HUDEP-2 (cell line): ENCODE measurements around the gene PARD3.
"Not testable (repeated sequence)": the region's sequence is repeated elsewhere in the genome, so short reads cannot be mapped to it uniquely, and the experiment has no call there.

ENCODE experiments used
- DNase-seq, 76 experiments: peaks; one replicate each; lab custom pipeline; 2025; ENCODE audit not compliant: unreplicated experiment in 76 of 76; lab: John Stamatoyannopoulos, UW

The PARD3 gene

DNA sequence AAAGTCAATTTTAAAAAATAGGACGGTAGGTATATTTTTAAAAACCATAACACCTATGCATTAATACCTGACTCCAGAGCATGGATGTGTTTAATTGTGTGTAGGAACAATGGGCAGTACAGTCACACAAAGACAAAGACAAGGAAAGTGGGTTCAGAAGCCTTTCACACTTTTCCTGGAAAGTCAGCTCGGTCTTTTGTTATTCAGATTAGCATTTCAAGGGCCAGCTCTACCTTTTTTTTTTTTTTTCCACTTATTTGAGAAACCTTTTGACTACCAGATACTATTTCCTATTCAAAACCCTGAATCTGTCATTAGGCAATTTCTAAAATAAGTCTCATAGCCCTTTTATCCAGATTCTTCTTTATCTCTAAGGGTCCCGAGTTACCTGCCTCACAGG lies 401.9 kb downstream of the PARD3 start:
- DNase-seq = no peak

DNA sequence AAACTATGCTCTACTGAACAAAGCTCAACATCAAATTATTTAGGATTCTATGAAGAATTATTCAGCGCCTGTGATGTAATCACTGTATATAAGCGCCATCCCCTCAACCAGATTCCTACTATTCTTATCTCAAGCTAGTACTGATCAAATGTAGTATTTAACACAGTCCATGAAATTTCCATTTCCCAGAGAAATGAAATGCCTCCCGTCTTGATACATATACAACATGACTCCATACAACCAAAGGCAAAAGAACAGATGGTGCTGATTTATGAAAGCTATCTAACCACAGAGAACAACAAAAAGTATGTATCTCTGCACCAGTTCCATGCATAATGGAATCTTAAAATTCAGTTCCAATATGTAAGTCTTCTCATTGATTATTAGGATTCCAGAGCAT lies 406.1 kb downstream of the PARD3 start:
- DNase-seq = no peak

- no peak for DNase-seq
Measured at GRCh38 chr10:34408381-34408780, 406.7 kb downstream of the PARD3 start.

DNA sequence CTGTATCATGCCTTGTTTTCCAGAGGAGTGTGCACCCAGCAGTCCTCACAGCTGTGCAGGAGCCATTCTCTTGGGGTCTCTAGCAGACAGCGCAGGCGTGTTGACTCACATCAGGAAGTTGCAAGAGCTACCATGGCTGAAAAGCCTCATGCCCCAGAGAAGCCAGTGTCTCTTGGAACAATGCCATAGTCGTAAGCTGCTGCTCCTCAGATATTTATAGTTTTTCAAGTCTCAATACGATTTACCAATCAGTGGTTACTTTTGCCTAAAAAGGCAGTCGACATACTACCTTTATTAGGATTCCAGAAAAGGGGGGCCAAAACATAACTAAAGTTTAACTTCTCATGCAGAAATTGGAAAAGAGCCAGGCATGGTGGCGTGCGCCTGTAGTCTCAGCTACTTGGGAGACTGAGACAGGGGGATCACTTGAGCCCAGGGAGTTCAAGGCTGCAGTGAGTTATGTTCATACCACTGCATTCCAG lies 407.7 kb downstream of the PARD3 start:
- no peak for DNase-seq

DNA sequence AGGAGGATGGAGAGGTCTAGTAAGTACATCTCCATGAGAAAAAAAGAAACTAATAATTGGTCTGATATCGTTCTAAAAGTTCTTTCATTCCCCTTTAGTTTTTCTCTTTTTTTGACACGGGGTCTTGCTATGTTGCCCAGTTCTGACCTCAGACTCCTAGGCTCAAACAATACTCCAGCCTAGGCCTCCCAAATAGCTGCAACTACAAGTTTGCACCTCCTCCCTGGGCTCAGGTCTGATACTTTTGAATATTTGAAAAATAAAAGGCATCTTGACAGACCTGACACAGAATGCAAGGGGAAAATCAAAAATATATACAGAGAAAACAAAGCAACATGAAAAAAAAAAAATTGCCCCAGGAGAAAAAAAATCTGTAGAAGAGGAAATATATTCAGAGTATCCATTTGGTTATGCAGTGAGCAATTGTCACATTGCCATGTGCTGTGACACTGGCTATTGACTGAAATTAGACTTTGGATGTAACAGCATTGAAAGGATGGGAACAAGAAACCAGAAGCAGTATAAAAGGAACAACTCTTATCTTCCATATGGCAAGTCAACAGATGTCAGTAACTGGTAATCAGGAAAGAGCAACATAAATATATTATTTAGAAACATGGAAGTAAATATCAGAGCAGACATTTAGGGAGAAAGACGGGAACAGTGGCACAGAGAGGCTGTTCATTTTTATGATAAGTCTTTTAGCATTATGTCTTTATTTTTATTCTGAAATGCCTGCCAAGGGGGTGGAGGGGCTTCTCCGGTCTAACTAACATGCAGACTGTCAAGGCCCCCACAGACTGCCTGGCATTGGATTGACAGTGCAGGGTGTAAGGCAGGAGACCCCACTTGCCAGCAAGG lies 408.4 kb downstream of the PARD3 start:
- DNase-seq = no peak

GRCh38 chr10:34405611-34406462 lies 409.3 kb downstream of the PARD3 start:
- peak in 2 of 76 experiments; percentile 6 to 27 for DNase-seq

DNA sequence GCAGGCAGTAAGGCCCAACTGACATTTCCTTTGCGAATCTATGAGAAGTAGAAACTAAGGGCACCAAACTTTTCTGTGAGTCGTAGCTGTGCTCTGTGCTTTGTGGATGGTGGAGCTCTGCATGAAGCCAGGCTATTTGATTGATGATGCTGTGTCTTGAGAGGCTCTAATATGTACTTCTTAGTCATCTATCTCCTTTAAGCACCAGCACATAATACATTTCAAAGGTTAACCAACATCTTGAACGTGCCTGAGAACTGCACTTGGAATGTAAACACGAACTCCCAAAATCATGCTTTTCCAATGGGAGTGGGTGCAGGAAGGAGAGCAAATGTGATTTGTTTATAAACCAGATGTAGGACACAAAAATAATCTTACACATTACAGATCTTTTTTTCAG lies 411.6 kb downstream of the PARD3 start:
- DNase-seq = no peak

DNA sequence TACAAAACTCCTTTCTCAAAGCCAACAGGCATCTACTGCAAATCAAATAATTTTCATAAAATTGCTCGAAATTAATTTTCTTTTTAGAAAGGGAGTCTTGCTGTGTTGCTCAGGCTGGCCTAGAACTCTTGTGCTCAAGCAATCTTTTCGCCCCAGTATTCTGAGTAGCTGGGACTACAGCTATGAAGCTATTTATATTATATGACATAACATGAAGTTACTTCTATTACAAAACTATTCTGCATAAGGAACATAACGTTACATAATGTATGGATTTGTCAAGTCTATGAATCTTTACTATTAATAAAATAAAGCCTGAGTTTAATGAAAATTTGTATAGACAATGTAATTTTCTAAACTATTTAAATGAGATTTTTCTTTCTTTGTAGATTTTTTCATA lies 415.0 kb downstream of the PARD3 start:
- no peak for DNase-seq

DNA sequence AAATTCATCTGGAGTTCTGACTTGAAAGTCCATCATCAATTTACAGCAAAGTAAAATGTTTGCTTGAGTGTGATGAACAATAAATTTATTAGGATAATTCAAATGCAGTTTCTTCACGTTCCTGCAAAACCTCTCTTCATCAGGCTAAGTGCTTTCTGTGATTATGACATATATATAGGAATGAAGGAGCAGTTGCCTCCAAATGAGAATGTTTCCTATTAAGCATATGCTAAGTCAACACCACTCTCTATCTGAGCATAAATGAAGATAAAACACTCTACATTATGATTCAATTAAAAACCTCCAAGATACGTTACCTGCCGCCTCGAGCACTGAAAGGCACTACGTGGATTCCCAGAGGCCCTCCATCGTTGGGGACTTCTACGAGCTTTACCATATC lies 416.1 kb downstream of the PARD3 start:
- no peak for DNase-seq

DNA sequence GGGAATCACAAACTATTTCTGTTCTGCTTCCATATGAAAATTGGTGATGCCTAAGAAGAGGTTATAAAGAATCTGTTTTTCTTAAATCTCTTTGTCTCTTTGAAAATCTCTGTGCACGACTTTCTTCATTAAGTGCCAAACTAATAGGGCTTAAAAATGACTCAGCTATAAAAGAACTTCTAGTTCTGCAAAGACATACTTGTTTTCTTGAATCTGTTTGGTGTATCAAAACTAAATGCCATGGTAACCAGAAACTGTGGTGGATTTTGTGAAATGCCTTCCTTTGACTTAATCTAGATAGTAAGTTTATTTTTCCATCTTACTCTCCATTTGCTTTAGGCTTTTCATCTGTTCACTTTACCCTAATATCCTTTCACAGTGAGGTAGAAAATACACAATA lies 417.8 kb downstream of the PARD3 start:
- DNase-seq = no peak

DNA sequence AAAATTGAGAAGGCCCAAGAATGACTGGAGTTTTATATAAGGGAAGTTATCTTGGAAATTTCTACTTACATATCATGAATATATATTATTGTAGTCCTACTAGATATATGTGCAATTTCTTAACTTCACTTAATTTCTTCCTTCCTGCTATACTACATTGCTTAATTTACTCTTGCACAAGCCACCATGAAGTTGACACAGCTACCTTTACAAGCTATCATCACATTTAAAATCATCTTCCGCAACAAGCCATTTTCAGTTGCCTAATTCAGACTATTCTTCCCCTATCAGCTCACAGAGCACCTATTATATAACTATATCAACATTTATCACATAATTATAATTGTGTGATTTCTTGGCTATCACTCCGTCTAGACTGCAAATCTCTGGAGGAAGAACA lies 418.4 kb downstream of the PARD3 start:
- DNase-seq = no peak

GRCh38 chr10:34392641-34393170 lies 422.4 kb downstream of the PARD3 start:
- no peak for DNase-seq

- not testable (repeated sequence) for DNase-seq
Measured at GRCh38 chr10:34391168-34391567, 423.9 kb downstream of the PARD3 start.

DNA sequence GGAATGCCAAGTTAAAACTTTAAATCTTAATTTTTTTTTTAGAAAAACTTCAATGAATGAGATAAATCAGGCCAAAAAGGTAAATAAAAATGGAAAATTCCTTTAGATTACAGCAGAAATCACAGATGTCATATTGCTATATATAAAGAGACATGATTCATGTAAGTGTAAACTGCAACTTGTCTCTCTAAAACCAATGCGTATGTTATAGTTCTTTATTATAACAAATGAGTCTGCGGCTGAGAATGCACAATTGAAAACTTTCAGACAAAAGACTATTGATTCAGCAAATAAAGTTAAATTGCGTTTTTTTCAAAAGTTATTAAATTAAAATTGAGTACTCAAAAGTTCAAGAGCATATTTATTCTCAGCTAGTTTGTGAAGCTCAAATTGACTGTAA lies 425.3 kb downstream of the PARD3 start:
- no peak for DNase-seq

GRCh38 chr10:34386921-34387320 lies 428.2 kb downstream of the PARD3 start:
- no peak for DNase-seq

- DNase-seq = no peak
Measured at GRCh38 chr10:34384372-34384771, 430.7 kb downstream of the PARD3 start.

DNA sequence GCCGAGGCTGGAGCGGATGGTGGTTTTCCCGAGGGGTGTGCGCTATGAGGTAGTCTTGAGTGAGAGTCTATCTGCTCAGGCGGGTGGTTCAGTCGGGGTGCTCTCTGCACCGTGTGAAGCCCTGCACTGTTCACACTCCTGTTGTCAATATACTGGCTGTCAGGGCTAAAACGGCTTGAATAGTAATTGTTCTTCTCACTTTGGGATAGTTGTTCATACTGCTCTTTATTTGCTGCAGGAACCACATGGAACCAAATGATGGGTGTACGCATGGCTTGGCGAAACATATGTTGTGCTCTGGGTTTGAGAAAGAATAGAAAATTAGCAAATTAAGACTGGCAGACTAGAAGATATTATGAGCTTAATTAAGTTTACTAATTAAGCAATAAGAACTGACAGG lies 432.5 kb downstream of the PARD3 start:
- DNase-seq = no peak

DNA sequence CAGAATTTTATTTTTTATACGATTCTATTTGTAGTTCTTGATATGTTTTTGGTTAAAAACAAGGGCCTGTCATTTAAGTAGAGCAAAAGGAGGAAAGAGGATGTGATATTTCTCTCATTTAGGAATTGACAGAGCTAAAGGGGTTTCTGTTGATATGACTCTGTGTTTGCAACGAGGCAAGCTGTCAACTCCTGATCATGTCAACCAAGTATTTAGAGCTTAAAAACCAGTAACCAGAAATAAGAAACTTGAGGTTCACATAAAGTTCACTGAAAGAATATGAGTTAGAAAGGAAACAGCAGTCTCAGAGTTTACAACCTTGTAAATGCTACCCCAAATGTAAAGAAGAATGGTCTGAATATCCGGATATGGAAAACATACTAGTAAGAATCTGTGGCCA lies 434.2 kb downstream of the PARD3 start:
- DNase-seq = no peak

DNA sequence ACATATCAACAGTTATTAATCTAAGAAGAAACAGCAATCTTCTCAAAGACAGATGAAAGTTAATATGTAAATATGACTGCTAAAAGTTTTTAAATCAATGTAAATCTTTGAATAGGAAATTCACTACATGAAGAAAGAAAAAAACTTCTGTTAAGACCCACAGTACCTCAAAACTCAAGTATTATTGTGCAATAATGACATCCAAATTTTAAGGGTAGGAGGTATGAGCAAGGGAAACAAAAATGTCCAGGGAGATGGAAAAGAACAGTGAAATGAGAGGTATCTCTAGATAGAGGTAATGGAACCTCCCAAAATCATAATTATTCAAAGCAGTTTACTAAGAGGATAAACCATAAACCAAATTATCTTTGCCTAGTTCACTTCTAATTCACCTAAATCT lies 436.8 kb downstream of the PARD3 start:
- DNase-seq = no peak

DNA sequence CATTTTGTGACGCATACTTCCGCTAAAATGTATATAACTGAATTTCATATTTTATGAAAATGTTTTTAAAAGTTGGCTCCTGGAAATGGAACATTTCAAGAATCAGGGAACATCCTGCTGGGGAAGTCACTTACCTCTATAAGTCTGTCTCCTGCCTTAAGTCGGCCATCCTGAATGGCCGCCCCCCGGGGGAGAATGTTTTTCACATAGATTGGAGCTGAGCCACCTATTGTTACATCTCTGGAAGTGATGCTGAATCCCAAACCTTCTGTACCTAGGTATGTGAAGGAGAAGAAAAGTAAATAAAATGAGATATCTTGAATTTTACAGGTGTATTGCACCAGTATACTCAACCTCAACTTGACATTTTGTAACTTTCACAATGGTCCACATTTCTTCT lies 437.3 kb downstream of the PARD3 start:
- no peak for DNase-seq

GRCh38 chr10:34374356-34375045 lies 440.6 kb downstream of the PARD3 start:
- DNase-seq = peak in 1 of 76 experiments; percentile 25
